NCI-H1694 (cell line): ENCODE results near the gene SUMF2.
A peak's percentile ranks its signal among the peaks of the same experiment; 100 is the strongest.
"Not testable (repeated sequence)": the region's sequence is repeated elsewhere in the genome, so short reads cannot be mapped to it uniquely, and the experiment has no call there.

Source experiments
- DNase-seq: peaks from one replicate; lab custom pipeline; 2025; lab: John Stamatoyannopoulos, UW

Gene SUMF2

DNA sequence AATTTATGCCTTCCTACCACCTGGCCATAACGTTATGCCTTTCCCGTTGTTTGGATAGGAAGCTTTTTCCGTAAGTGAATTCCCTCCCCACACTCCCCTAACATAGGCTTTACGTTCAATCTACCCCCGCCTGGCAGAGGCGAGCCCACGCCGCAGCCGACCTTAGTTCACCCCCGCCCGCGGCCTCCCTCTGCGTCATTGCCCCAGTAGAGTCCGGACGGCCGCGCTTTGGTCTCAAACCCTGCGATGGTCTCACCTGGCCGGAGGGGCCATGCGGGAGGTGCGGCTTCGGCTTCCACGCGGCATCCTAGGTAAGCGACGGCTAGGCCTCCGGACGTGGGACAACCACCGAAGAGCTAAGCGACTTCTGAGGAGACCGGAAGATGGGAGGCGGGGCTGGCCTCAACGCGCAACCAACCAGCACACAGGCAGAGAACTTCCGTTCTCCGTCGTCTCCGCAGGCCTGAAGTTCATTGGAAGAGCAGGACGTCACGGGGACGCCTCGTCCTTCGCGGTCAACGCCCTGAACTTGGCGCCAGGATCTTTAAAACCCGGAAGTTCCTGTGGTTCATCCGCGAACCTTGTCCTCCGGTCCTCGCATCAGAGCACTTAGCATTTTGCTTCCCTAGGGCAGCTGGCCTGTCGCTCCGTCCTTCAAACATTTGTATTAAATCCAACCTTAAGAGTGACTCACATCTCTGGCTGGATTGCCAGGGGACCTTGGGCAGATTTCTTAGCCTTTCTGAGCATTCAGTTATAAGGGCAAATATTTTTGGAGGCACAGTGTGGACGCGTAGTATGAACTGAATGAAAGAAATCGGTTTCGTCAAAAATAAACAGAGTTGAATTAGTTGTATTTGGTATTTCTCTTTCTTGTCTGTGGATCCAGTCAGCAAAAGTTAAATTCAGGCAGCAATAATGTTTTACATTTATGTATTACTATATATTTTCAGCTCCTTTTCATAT, 42.3 kb downstream of the SUMF2 start, which contains the start of gene CHCHD2:
CHCHD2 (minus strand) TSS at position 369 of the 966 bp plus-strand sequence; CDS start at position 306, 63 bp downstream.
- peak; percentile 97 for DNase-seq

DNA sequence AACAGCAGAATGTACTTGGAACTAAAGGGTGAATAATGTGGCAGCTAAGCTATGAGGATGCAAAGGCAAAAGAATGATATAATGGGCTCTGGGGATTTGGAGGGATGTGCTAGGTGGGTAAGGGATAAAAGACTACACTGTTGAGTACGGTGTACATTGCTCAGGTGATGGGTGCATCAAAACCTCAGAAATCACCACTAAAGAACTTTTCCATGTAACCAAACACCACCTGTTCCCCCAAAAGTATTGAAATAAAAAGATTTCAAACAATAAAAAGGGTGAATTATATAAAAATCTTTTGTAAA, 43.8 kb downstream of the SUMF2 start:
- no peak for DNase-seq

- no peak for DNase-seq
Observed at GRCh38 chr7:56110611-56111010, 46.5 kb downstream of the SUMF2 start.

GRCh38 chr7:56112244-56112643, 48.2 kb downstream of the SUMF2 start:
- DNase-seq, result not testable (repeated sequence)

DNA sequence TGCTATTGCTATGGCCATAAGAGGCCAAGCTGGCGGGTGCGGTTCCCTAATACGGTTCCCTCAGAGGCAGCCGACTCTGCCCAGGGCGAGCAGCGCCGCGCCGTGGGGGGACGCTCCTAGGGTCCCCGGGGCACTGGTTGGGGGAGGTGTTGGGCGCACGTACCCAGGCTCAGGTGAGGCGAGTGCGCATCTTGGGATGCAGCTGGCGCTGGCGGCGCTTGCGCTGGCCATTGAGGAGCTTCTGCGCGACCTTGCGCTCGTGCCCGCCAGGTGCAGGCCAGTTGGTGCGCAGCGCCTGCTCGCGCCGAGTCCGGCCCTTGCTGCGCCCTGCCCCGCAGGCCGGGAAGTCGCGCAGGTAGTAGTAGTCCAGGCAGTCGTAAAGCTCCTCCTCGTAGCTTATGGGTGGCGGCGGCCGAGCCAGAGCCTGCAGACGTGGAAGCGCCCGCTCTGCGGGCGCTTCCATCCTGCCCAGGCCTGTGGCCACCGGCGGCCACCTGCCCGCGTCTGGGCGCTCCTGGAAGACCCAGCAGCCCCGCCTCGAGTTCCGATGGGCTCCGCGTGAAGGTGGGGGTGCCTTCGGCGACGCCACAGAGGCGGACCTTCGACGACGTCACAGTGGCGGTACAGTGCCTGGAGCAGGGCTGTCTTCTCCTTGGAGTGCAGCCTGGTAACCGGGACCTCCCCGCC, 51.9 kb downstream of the SUMF2 start, which contains the start of gene NUPR2:
NUPR2 (minus strand) TSS at position 566 of the 687 bp plus-strand sequence; CDS start at position 463, 103 bp downstream.
- no peak for DNase-seq

DNA sequence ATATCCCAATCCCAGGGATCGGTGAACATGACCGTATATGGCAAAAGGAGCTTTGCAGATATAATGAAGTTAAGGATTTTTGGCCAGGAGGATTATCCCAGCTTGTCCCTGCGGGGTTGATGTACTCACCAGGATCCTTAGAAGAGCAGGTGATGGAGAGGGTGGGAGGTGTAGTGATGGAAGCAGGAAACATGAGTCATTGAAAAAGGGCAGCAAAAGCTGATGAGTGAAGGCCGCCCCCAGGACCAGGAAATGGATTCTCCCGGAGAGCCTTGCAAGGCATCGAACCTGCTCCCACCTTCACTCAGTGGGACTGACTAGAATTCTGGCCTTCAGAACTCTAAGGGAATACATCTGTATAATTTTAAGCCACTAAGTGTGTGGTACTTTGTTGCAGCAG, 57.4 kb downstream of the SUMF2 start:
- no peak for DNase-seq

GRCh38 chr7:56124981-56125380, 60.9 kb downstream of the SUMF2 start:
- DNase-seq, result no peak

DNA sequence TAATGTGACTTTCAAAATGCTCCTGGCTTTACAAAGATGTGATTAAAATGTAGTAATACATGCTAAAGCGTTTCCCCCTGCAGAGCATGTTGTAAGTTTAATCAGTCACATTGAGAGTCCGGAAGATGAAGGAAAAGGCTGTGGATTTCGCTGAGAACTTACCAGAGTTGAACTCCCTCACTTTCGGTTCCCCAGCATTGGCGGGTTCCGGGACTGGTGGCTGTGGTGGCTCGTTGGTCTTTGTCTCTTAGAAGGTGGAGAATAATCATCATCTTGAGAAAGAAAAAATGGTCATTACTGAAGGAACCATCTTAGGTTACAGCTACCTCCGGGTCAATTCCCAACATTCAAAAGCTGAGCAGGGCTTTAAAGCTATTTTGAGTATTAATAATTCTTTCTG, 61.7 kb downstream of the SUMF2 start:
- DNase-seq, result no peak

GRCh38 chr7:56127241-56127975, 63.3 kb downstream of the SUMF2 start:
- no peak for DNase-seq
